Muscle layer of colon (tissue), 2 donors: ENCODE data around the gene SLC5A10.

Source experiments
- H3K27ac ChIP-seq: one replicate; pipeline ENCODE4 v1.7.0; 2013; ENCODE audit warnings: low read depth, mild to moderate bottlenecking, low read length, moderate library complexity
- H3K27me3 ChIP-seq, 2 donors: one replicate each; pipeline ENCODE4 v1.7.0; 2013; ENCODE audit warnings: low read length in 2 of 2, mild to moderate bottlenecking in 2 of 2; ENCODE audit not compliant: insufficient read depth in 2 of 2, control insufficient read depth in 1 of 2
- H3K36me3 ChIP-seq: one replicate; pipeline ENCODE4 v1.7.0; 2013; ENCODE audit warnings: mild to moderate bottlenecking, low read length; ENCODE audit not compliant: insufficient read depth
- H3K4me1 ChIP-seq: one replicate; pipeline ENCODE4 v1.7.0; 2013; ENCODE audit warnings: mild to moderate bottlenecking, low read length; ENCODE audit not compliant: insufficient read depth
- H3K4me3 ChIP-seq, 2 donors: one replicate each; pipeline ENCODE4 v1.7.0; 2013; ENCODE audit warnings: low read length in 2 of 2, low read depth in 1 of 2, mild to moderate bottlenecking in 1 of 2, moderate library complexity in 1 of 2
- H3K9ac ChIP-seq: one replicate; pipeline ENCODE4 v1.7.0; 2013; ENCODE audit warnings: low read length
- H3K9me3 ChIP-seq: one replicate; pipeline ENCODE4 v1.7.0; 2013; ENCODE audit warnings: mild to moderate bottlenecking, low read length
- donor health status: abdominal sarcoma.
- donor health status: Adenocarcinoma of cecum.

The SLC5A10 gene

DNA sequence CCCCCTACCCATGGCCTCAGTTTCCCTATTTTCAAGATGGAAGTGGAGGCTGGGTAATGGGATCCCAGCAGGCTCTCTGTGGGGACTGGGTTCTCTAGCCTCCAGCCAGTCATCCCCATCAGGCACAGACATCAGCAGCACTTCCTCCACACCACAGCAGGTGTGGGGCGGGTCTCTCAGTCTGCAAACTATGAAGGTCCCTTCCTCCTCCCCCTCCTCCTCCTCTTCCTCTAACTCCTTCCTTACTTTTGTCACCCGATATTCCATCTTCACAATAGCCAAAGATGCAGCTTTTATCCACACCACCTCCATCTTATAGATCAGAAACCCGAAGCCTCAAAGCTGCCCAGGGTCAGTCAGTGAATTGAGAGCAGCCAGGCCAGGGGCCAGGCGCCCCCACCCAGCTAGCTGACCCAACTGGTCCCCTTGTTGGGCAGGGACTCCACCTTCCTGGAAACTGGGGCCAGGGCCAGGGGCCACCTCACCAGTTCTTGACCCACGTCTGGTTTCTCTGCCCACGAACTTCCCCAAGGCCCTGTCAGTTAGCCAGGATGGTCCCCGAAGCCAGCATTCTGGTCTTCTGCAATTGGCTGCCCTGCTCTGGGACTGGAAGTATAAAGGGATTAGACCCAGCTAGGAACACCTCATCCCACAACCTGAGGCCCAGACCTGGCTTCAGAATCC, 50.1 kb downstream of the SLC5A10 start:
- H3K4me3 ChIP-seq = no peak overlapping the region
- H3K4me1 ChIP-seq = no peaks in the 10 kb centered on the region
- no peaks in the 10 kb centered on the region for H3K36me3 ChIP-seq
- H3K27ac ChIP-seq = no peak overlapping the region
- H3K9ac ChIP-seq = no peak overlapping the region
- H3K27me3 ChIP-seq = no peaks in the 10 kb centered on the region
- no peaks in the 10 kb centered on the region for H3K9me3 ChIP-seq

DNA sequence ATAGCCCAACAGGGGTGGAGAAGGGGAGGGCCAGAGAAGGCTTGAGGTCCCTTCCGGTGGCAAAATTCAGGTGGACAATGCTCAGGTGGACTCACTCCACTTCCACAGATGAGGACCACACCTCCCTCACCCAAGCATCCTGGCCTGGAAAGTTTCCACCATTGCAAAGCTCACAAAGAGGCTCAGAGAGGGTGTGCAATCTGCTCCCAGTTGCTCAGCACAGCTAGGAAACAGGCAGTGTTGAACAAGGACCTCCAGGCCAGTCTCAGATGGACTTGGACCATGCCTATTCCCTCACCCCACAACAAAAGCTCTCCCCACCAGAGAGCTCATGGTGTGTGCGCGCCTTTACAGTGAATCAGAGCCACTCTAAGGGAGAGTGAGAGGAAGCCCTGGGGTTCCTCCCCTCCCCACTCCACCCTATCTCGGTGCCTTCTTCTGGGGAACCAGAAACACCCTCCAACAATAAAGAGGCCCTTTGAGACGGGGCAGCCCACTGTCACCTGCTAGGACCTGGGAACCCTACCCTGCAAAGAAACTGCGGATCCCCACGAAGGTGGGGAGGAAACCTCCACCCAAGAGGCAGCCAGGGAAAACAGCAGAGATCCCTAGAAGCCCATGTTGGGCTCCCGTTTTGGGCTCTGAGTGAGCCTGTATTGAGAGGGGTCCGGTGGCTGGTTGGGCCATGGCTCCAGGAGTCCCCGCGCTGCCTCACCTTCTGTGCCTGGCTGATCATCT, 51.0 kb downstream of the SLC5A10 start:
- Histone ChIP-seq H3K27ac (no peak overlapping the region), H3K9ac (no peak overlapping the region), H3K36me3 (no peaks in the 10 kb centered on the region), H3K4me3 (no peak overlapping the region), H3K27me3 (no peaks in the 10 kb centered on the region), H3K9me3 (no peaks in the 10 kb centered on the region), H3K4me1 (no peaks in the 10 kb centered on the region)

DNA sequence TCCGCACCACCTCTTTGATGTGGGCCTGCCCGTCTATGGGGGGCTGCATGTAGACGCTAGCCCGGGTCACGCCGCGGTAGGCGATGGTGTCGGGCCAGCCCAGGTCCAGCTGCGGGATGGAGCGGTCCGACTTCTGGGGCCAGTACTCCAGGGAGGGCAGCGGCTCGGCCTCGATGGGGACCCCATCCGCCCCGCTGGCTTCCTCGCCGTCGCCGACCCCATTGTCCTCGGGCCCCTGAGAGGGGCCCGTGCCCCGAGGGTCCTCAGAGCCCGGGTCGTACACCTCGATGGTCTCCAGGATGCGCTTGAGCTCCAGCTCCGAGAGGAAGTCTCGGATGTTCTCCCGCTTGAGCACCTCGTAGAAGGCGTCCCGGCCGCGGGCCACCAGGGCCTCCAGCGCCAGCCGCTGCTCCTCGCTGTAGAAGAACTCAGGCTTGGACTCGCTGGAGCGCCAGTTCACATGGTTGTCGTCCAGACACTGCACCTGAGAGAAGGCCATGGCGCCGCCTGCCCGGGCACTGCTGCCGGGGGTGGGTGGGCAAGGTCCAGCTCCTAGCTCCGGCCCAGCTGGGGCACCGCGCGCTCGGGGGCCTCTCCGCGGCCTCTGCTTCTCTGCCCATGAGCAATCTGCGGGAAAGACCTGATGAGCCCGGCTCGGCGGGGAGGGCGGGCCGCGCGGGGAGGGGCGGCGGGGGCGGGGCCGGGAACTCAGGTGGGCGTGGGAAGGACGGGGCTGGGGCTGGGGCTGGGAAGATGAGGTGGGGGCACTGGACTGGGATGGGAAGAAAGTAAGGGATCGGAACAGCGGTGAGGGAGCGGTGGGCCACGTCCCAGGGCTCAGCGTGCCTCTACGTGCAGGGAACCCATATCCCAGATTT, 51.8 kb downstream of the SLC5A10 start:
- Histone ChIP-seq H3K9me3 (no peaks in the 10 kb centered on the region), H3K27me3 (no peaks in the 10 kb centered on the region), H3K27ac (peak overlapping the region; percentile 58)

DNA sequence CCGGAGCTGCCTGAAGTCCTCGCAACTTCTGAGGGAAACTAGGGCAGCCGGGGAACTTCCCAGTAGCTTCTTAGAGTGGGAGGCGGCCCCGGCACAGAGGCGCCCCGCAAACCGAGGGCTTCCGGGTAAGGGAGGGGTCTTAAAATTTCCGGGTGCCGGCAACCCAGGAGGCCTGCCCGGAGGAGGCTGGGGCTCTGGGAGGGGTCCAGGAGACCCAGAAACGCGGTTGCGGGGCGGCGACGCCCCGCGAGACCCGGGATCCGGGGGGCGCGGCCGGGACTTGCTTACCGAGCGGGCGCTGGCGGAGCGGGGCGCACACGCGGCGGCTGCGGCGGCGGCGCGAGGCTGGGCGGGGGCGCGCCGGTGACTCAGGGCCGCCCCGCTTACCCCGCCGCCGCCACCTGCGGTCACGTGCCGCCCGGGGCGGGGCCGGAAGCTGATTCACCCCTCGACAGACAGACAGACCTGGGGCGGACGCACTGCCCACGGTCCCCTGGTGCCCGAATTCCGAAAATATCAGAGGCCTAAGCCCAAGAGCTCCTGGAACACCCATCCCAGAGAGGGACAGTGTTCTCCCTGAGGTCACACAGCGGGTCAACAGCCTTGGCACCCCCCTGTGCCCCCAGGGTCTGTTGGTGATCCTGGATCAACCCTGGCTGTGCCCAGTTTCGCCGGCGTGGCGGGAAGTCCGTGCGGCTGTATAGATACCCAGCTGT, 52.6 kb downstream of the SLC5A10 start, which contains the start of gene FAM83G:
Gene FAM83G, minus strand, starts transcription at position 344 of the 716 bp plus-strand sequence. CDS start 723 bp downstream, outside the sequence.
- H3K27ac ChIP-seq = peak within 1 kb of the TSS; percentile 58
- H3K27me3 ChIP-seq = no peaks in the 10 kb centered on the region
- H3K9ac ChIP-seq = no peak within 1 kb of the TSS
- H3K9me3 ChIP-seq = no peaks in the 10 kb centered on the region
- peak within 1 kb of the TSS; percentile 41 to 54 for H3K4me3 ChIP-seq
- H3K36me3 ChIP-seq = no peaks in the 10 kb centered on the region
- no peaks in the 10 kb centered on the region for H3K4me1 ChIP-seq

More for the DNA sequence above, 51.8 kb downstream of the SLC5A10 start:
- Histone ChIP-seq H3K36me3 (no peaks in the 10 kb centered on the region), H3K4me3 (peak overlapping the region; percentile 41 to 54), H3K4me1 (no peaks in the 10 kb centered on the region), H3K9ac (no peak overlapping the region)

DNA sequence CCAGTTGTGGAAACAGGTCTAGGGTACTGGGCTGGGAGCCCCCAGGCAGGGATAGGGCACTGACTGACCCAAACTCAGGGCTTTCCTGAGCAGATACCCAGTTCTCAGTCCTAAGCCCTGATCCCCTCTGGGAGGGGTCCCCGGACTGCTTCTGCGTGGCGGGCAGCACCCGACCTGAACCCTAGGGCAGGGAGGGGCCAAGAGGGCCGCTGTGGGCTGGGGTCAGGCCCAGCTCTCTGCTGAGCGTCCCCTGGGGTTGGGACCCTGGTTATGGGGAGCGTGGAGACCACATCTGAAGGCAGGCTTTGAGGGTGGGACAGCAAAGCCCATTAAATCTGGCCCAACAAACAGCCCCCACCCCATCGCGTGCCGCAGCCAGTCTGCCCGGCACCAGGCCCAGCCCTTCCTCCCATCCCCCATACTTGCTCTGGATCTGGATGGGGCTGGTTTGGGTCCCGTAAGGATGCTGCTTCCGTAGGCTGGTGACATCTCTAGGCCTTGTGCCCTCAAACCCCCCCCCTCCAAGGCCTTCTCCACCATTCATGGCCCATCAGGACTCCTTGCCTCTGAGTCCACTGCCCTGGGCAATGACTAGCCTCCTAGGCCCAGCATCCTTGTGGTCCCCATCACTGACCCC, 53.3 kb downstream of the SLC5A10 start:
- no peaks in the 10 kb centered on the region for H3K4me1 ChIP-seq

DNA sequence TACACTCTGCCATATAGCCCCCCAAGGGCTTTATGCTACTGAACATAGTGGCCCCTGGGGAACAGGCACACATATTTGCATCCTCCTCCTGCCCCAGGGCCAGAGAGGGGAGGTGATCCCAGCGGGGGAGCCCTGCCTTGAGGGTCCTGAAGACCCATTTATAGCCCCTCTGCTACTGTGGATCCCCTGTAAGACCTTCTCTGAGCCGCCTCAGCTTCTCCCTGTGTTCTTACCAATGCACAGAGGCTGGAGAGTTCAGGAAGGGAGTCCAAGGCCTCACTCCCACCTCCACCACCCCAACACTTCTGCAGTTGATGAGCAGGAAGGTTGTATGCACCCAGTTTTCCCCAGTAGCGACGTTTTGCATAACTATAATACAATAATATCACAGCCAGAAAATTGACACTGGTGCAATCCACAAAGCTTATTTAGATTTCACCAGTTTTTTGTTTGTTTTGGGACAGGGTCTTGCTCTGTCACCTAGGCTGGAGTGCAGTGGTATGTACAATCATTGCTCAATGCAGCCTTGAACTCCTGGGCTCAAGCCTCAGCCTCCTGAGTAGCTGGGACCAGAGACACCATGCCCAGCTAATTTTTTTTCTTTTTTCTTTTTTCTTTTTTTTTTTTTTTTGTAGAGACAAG, 53.9 kb downstream of the SLC5A10 start:
- no peaks in the 10 kb centered on the region for H3K9me3 ChIP-seq
- H3K9ac ChIP-seq = no peak overlapping the region
- no peak overlapping the region for H3K4me3 ChIP-seq
- H3K36me3 ChIP-seq = no peaks in the 10 kb centered on the region
- no peaks in the 10 kb centered on the region for H3K4me1 ChIP-seq
- H3K27me3 ChIP-seq = no peaks in the 10 kb centered on the region
- no peak overlapping the region for H3K27ac ChIP-seq

More for the DNA sequence above, 53.3 kb downstream of the SLC5A10 start:
- Histone ChIP-seq H3K9ac (no peak overlapping the region), H3K36me3 (no peaks in the 10 kb centered on the region), H3K27ac (no peak overlapping the region), H3K9me3 (no peaks in the 10 kb centered on the region), H3K4me3 (peak overlapping the region in 1 of 2 donors; percentile 38), H3K27me3 (no peaks in the 10 kb centered on the region)

DNA sequence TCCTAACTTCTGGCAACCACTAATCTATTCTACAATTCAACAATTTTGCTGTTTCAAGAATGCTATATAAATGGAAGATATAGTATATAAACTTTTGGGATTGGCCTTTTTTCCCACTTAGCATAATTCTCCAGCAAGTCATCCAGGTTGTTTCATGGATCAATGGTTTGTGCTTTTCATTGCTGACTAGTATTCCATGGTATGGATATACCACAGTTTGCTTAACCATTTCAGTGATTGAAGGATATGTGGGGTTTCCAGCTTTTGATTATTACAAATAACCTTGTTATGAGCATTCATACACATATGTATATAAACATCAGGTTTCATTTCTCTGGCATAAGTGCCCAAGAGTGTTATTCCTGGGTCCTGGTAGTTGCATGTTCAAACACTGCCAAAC, 54.7 kb downstream of the SLC5A10 start:
- H3K27me3 ChIP-seq = no peaks in the 10 kb centered on the region
- no peaks in the 10 kb centered on the region for H3K9me3 ChIP-seq
- no peaks in the 10 kb centered on the region for H3K36me3 ChIP-seq
- no peak overlapping the region for H3K4me3 ChIP-seq
- H3K4me1 ChIP-seq = no peaks in the 10 kb centered on the region
- H3K9ac ChIP-seq = no peak overlapping the region
- H3K27ac ChIP-seq = no peak overlapping the region

DNA sequence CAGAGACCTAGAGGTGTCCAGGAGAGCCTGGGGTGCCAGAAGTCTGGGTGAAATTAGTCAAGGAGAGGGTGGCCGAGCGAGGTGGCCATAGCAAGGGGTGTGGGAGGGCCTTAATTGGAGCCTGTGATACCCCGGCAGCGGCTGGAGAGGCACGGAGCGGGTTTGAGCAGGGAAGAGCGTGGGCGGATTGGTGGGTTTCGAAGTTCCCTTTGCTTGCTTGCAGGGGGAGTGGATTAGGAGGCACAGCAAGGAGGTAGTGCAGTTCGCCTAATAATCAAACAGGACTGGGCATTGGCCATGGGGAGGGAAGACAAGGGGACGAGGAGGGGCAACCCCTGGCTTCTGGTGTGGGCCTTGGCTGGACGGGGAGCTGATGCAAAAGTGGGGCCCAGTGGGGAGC, 58.0 kb downstream of the SLC5A10 start:
- H3K36me3 ChIP-seq = no peaks in the 10 kb centered on the region
- H3K27me3 ChIP-seq = no peaks in the 10 kb centered on the region
- no peaks in the 10 kb centered on the region for H3K9me3 ChIP-seq
- no peak overlapping the region for H3K27ac ChIP-seq
- no peak overlapping the region for H3K4me3 ChIP-seq
- H3K9ac ChIP-seq = no peak overlapping the region
- no peaks in the 10 kb centered on the region for H3K4me1 ChIP-seq

DNA sequence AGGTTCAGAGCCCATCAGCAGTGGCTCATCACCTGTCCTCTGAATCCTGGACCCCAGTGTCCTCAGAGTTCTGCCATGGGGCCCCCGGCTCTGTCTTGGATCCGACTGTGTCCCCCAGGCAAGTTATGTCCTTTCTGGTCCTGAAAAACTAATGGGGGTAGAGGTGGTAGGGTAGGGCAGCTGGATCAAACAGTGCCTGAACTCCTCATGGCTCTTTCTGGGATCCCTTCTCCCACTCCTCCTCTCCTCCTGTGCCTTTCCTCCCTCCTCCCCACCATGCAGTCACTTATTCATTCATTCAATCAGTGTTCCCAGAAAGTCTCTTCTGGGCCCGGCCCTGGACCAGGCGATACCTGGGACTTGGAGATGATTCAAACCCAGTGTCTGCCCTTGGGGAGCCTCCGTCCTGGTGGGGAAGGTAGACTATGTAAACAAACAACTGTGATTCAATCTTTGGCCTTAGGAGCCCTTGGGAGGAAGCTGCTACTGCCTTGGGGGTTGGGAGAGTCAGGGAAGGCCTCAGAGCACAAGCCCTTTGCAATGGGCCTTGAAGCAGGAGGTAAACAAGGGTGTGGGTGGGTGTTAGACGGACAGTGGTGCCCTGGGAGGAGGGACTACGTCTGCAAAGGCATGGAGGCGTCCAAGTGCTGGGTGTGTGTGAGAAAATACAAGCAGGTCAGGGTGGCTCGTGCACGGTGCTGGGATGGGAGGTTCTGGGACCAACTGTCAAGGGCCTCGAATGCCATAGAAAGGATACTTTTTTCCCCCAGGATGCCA, 59.0 kb downstream of the SLC5A10 start:
- no peaks in the 10 kb centered on the region for H3K9me3 ChIP-seq
- H3K27ac ChIP-seq = no peak overlapping the region
- H3K36me3 ChIP-seq = no peaks in the 10 kb centered on the region
- H3K4me1 ChIP-seq = no peaks in the 10 kb centered on the region
- H3K9ac ChIP-seq = no peak overlapping the region
- no peaks in the 10 kb centered on the region for H3K27me3 ChIP-seq
- no peak overlapping the region for H3K4me3 ChIP-seq

DNA sequence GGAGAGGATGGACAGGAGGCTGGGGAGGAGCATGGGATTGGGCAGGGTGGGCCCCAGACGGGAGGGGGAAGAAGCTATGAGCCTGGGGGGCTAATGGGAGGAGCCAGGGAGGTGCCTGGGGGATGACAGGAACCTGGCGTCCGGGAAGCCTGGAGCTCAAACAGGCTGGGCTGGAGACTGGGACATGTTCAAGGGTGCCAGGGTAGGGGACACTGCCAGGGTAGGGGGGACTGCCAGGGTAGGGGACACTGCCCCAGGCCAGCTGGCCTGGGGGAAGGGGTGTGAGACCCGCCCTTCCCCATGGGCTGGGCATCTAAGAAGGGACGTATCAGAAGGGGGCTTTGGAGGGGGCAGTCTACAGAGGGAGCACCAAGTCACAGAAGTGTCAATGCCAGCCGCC, 59.6 kb downstream of the SLC5A10 start:
- Histone ChIP-seq H3K27me3 (no peaks in the 10 kb centered on the region), H3K4me3 (no peak overlapping the region), H3K9me3 (no peaks in the 10 kb centered on the region), H3K36me3 (no peaks in the 10 kb centered on the region), H3K4me1 (no peaks in the 10 kb centered on the region), H3K9ac (no peak overlapping the region), H3K27ac (no peak overlapping the region)
